ENCODE results near the gene SBF2.
"Not testable (repeated sequence)": the region's sequence is repeated elsewhere in the genome, so short reads cannot be mapped to it uniquely, and the experiment has no call there.

Gene SBF2

DNA sequence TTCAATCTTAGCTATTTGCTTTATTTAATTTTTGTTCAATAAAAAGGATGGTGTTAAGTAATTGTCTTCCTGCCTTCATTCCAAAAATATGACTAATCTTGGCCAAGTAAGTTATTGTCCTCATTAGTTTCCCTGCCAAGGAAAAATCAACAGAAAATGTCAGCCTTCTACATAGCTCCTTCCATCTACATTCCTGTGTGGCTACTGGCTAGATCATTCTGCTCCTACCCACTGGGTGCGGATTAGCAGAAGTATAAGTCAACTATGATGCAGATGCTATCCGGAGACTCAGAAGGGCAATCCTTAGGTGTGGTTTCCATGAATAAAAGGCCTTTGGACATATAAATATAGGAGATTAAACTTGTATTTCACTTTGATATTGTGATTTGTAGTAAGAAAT is 154.4 kb downstream of the SBF2 start:
- Histone ChIP-seq H3K9me3 (ENCODE audit: control insufficient read depth, insufficient read depth, low read length) (peaks cover 11% of the 10 kb centered on the region), H3K27me3 (ENCODE audit: control insufficient read depth, insufficient read depth, low read length) (no peaks in the 10 kb centered on the region), H3K36me3 (ENCODE audit: control insufficient read depth, insufficient read depth, low read length) (no peaks in the 10 kb centered on the region), H3K4me1 (ENCODE audit: control insufficient read depth, insufficient read depth, low read length) (peaks cover 8% of the 10 kb centered on the region), H3K4me3 (ENCODE audit: low read depth, low read length) (no peak overlapping the region), H3K9ac (ENCODE audit: low read depth, low read length) (no peak overlapping the region)

DNA sequence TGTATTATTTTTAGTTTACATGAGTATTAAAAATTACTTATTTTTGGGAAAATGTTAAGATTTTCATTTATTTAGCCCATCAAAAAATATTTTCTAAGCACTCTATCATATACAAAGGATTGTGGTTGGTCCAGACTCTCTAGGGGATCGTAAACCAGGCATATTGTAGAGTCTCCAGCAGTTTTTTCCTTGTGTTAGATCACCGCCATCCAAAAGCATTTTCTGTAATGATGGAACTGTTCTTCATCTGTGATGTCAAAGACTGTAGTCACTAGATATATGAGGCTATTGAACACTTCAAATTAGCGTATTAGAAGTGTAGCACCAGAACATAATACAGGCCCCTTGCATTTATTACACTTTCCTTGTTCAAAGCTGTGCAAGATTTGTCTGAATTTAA is 154.9 kb downstream of the SBF2 start:
- Histone ChIP-seq H3K9me3 (ENCODE audit: control insufficient read depth, insufficient read depth, low read length) (peaks cover 11% of the 10 kb centered on the region), H3K36me3 (ENCODE audit: control insufficient read depth, insufficient read depth, low read length) (no peaks in the 10 kb centered on the region), H3K9ac (ENCODE audit: low read depth, low read length) (no peak overlapping the region), H3K4me3 (ENCODE audit: low read depth, low read length) (no peak overlapping the region), H3K4me1 (ENCODE audit: control insufficient read depth, insufficient read depth, low read length) (peaks cover 8% of the 10 kb centered on the region), H3K27me3 (ENCODE audit: control insufficient read depth, insufficient read depth, low read length) (no peaks in the 10 kb centered on the region)

DNA sequence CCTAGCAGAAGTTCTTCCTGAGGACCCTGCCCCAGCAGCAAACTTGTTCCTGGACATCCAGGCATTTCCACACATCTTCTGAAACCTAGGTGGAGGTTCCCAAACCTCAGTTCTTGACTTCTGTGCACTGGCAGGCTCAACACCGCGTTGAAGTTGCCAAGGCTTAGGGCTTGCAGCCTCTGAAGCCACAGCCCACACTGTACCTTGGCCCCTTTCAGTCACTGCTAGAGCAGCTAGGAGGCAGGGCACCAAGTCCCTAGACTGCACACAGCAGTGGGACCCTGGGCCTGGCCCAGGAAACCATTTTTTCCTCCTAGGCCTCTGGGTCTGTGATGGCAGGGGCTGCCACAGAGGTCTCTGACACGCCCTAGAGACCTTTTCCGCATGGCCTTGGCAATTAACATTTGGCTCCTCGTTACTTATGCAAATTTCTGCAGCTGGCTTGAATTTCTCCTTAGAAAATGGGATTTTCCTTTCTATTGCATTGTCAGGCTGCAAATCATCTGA is 159.0 kb downstream of the SBF2 start:
- Histone ChIP-seq H3K4me1 (ENCODE audit: control insufficient read depth, insufficient read depth, low read length) (peaks cover 4% of the 10 kb centered on the region), H3K27me3 (ENCODE audit: control insufficient read depth, insufficient read depth, low read length) (no peaks in the 10 kb centered on the region), H3K9me3 (ENCODE audit: control insufficient read depth, insufficient read depth, low read length) (peaks cover 11% of the 10 kb centered on the region), H3K36me3 (ENCODE audit: control insufficient read depth, insufficient read depth, low read length) (no peaks in the 10 kb centered on the region), H3K4me3 (ENCODE audit: low read depth, low read length) (no peak overlapping the region), H3K9ac (ENCODE audit: low read depth, low read length) (no peak overlapping the region)

DNA sequence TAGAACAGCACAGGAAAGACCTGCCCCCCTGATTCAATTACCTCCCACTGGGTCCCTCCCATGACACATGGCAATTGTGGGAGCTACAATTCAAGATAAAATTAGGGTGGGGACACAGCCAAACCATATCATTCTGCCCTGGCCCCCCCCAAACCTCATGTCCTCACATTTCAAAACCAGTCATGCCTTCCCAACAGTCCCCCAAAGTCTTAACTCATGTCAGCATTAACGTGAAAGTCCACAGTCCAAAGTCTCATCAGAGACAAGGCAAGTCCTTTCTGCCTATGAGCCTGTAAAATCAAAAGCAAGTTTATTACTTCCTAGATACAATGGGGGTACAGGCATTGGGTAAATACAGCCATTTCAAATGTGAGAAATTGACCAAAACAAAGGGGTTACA is 159.8 kb downstream of the SBF2 start:
- not testable (repeated sequence) for H3K4me1 ChIP-seq (ENCODE audit: control insufficient read depth, insufficient read depth, low read length); H3K9ac ChIP-seq (ENCODE audit: low read depth, low read length); H3K27me3 ChIP-seq (ENCODE audit: control insufficient read depth, insufficient read depth, low read length); H3K36me3 ChIP-seq (ENCODE audit: control insufficient read depth, insufficient read depth, low read length); H3K4me3 ChIP-seq (ENCODE audit: low read depth, low read length)
- H3K9me3 ChIP-seq (ENCODE audit: control insufficient read depth, insufficient read depth, low read length): peaks cover 11% of the 10 kb centered on the region

DNA sequence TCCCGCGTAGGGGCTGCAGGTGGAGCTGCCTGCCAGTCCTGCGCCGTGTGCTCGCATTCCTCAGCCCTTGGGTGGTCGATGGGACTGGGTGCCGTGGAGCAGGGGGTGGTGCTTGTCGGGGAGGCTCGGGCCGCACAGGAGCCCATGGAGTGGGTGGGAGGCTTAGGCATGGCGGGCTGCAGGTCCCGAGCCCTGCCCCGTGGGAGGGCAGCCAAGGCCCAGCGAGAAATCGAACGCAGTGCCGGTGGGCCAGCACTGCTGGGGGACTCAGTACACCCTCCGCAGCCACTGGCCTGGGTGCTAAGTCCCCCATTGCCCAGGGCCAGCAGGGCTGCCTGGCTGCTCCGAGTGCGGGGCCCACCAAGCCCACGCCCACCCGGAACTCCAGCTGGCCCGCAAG is 160.8 kb downstream of the SBF2 start:
- H3K9ac ChIP-seq (ENCODE audit: low read depth, low read length); H3K27me3 ChIP-seq (ENCODE audit: control insufficient read depth, insufficient read depth, low read length); H3K4me3 ChIP-seq (ENCODE audit: low read depth, low read length); H3K36me3 ChIP-seq (ENCODE audit: control insufficient read depth, insufficient read depth, low read length); H3K4me1 ChIP-seq (ENCODE audit: control insufficient read depth, insufficient read depth, low read length): not testable (repeated sequence)
- H3K9me3 ChIP-seq (ENCODE audit: control insufficient read depth, insufficient read depth, low read length): peaks cover 11% of the 10 kb centered on the region

DNA sequence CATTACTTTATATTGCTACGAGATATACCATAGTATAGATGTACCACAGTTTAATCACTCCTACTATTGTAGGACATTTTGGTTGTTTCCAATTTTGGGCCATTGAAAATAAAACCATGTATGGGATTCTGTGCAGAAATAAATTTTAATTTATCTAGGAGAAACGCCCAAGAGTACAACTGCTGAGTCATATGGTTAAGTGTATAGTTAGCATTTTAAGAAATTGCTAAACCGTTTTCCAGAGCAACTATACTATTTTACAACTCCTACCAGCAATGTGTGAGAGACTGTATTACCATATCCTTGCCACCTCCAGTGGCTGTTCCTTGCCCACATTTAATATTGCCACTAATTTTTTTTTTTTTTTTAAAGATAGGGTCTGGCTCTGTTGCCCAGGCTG is 163.1 kb downstream of the SBF2 start:
- no peaks in the 10 kb centered on the region for H3K4me1 ChIP-seq (ENCODE audit: control insufficient read depth, insufficient read depth, low read length)
- no peaks in the 10 kb centered on the region for H3K36me3 ChIP-seq (ENCODE audit: control insufficient read depth, insufficient read depth, low read length)
- H3K27me3 ChIP-seq (ENCODE audit: control insufficient read depth, insufficient read depth, low read length): no peaks in the 10 kb centered on the region
- no peak overlapping the region for H3K4me3 ChIP-seq (ENCODE audit: low read depth, low read length)
- no peak overlapping the region for H3K9ac ChIP-seq (ENCODE audit: low read depth, low read length)
- peaks cover 5% of the 10 kb centered on the region for H3K9me3 ChIP-seq (ENCODE audit: control insufficient read depth, insufficient read depth, low read length)

DNA sequence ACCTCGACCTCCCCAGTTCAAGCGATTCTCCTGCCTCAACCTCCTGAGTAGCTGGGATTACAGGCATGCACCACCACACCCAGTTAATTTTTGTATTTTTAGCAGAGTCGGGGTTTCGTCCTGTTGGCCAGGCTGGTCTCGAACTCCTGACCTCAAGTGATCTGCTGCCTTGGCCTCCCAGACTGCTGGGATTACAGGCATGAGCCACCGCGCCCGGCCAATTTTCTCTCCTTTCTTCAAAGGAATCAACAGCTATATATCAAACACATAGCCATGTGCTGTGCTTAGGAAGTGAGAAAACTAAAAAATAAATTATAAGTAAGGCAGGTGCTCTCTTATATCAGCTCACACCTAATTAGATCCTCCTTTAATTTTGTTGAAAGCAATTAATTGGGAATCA is 164.8 kb downstream of the SBF2 start:
- not testable (repeated sequence) for H3K9me3 ChIP-seq (ENCODE audit: control insufficient read depth, insufficient read depth, low read length); H3K27me3 ChIP-seq (ENCODE audit: control insufficient read depth, insufficient read depth, low read length); H3K4me3 ChIP-seq (ENCODE audit: low read depth, low read length); H3K9ac ChIP-seq (ENCODE audit: low read depth, low read length); H3K36me3 ChIP-seq (ENCODE audit: control insufficient read depth, insufficient read depth, low read length); H3K4me1 ChIP-seq (ENCODE audit: control insufficient read depth, insufficient read depth, low read length)

DNA sequence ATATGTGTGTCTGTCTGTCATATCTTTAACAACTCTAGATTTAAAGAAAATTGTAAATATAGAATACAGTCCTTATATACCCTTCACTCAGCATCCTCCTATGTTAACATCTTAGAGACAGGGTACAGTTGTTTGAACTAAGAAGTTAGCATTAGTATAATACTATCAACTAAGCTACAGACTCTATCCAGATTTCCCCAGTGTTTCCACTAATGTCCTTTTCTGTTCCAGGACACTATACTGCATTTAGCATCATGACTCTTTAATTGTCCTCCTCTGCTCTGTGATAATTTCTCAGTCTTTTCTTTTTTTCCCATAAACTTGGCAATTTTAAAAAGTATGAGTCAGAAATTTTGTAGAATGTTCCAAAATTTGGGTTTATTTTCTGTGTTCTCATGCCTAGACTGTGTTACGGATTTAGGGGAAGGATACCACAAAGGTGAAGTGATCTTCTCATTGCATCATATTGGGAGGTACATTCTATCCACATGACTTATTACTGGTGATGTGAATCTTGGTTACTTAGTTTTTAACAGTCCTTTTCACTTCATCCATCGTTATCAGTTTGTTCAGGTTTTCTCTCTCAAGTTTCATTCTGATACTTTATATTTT is 168.4 kb downstream of the SBF2 start:
- no peaks in the 10 kb centered on the region for H3K36me3 ChIP-seq (ENCODE audit: control insufficient read depth, insufficient read depth, low read length)
- no peak overlapping the region for H3K9ac ChIP-seq (ENCODE audit: low read depth, low read length)
- H3K27me3 ChIP-seq (ENCODE audit: control insufficient read depth, insufficient read depth, low read length): no peaks in the 10 kb centered on the region
- H3K4me1 ChIP-seq (ENCODE audit: control insufficient read depth, insufficient read depth, low read length): no peaks in the 10 kb centered on the region
- H3K4me3 ChIP-seq (ENCODE audit: low read depth, low read length): no peak overlapping the region
- no peaks in the 10 kb centered on the region for H3K9me3 ChIP-seq (ENCODE audit: control insufficient read depth, insufficient read depth, low read length)

DNA sequence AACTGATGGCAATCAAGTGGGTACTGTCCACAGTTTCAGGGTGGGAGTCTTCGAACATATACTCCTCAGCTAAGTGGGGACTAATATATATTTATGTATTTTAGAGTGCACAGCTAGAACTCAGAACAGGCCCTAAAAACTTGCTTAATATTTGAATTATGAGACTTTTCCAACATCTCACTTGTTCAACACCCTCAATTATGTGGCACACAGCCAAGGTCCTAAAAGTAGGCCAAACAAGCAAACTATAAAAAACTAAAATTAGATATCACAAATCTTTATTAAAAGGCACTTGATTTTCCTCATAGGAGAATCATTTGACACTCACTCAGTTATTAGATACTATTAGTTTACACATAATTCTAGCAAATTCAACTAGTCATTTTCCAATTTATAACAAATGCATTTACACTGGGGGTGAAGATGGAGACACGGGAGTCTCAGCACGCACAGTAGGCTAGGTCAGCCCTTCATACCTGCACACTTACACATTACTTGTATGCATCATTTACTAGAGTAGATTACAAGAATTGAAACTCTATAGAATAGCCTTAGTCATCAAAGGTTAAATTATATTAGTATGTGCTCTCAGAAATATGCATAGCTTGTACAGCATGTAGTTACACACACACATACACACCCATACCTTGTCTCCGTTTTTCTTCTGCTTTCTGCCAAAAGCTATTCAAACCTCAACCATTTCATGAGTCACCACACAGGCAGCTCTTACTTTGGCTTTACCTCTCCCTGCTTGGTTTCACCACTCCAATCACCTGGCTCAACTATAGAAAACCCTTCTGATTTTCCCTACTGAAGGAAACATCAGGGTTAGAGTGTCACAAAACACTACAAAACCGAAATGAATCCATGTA is 171.5 kb downstream of the SBF2 start:
- no peaks in the 10 kb centered on the region for H3K36me3 ChIP-seq (ENCODE audit: control insufficient read depth, insufficient read depth, low read length)
- no peaks in the 10 kb centered on the region for H3K9me3 ChIP-seq (ENCODE audit: control insufficient read depth, insufficient read depth, low read length)
- no peak overlapping the region for H3K4me3 ChIP-seq (ENCODE audit: low read depth, low read length)
- H3K9ac ChIP-seq (ENCODE audit: low read depth, low read length): no peak overlapping the region
- no peaks in the 10 kb centered on the region for H3K4me1 ChIP-seq (ENCODE audit: control insufficient read depth, insufficient read depth, low read length)
- H3K27me3 ChIP-seq (ENCODE audit: control insufficient read depth, insufficient read depth, low read length): no peaks in the 10 kb centered on the region

DNA sequence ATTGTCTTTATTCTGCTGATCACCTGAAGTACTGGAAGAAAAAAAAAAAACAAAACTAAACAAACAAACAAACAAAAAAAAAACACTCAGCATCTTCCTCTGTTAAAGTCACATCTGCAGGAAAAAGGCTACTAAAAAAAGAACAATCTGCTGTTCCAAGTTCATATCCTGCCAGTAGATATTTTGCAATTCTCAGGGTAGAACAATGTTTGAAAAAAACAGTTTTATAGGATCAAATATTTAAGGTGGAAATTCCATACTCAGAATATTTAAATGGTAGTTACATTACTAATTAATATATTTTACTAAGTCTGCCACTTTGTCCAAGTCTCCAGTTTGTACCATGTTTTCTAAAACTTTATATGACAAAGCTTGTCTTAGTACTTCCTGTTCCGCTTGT is 175.2 kb downstream of the SBF2 start:
- Histone ChIP-seq H3K36me3 (ENCODE audit: control insufficient read depth, insufficient read depth, low read length) (no peaks in the 10 kb centered on the region), H3K27me3 (ENCODE audit: control insufficient read depth, insufficient read depth, low read length) (no peaks in the 10 kb centered on the region), H3K9me3 (ENCODE audit: control insufficient read depth, insufficient read depth, low read length) (no peaks in the 10 kb centered on the region), H3K4me3 (ENCODE audit: low read depth, low read length) (no peak overlapping the region), H3K9ac (ENCODE audit: low read depth, low read length) (no peak overlapping the region), H3K4me1 (ENCODE audit: control insufficient read depth, insufficient read depth, low read length) (no peaks in the 10 kb centered on the region)

DNA sequence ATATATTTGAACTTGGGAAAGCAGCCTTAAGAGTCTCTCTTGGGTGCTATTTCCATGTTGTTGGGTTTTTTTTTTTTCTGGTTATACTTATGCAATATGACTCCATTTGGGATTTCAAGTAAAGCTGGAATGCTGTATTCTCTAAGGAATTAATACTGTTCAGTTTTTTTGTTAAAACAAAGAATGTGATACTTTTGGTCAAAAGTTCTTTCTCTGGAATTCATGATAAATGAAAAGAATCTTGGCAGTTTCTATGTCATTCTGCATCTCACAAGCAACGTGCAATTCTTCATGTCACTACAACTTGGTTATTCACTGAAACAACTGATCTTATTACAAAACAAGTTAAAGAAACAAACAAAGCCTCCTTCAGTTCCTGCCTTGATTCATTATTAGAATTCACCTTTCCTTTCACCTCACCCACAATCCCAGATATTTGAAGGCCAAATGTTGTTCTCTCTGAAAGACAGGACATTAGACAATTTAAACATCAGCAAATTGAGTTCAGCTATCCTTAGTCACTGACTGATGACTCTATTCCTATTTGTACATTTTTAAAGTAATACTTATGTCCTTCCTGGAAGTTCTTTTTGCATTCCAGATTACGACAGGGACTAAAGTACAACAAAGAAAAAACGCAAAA is 176.2 kb downstream of the SBF2 start:
- Histone ChIP-seq H3K4me3 (ENCODE audit: low read depth, low read length) (no peak overlapping the region), H3K9ac (ENCODE audit: low read depth, low read length) (no peak overlapping the region), H3K9me3 (ENCODE audit: control insufficient read depth, insufficient read depth, low read length) (no peaks in the 10 kb centered on the region), H3K4me1 (ENCODE audit: control insufficient read depth, insufficient read depth, low read length) (no peaks in the 10 kb centered on the region), H3K36me3 (ENCODE audit: control insufficient read depth, insufficient read depth, low read length) (no peaks in the 10 kb centered on the region), H3K27me3 (ENCODE audit: control insufficient read depth, insufficient read depth, low read length) (no peaks in the 10 kb centered on the region)

DNA sequence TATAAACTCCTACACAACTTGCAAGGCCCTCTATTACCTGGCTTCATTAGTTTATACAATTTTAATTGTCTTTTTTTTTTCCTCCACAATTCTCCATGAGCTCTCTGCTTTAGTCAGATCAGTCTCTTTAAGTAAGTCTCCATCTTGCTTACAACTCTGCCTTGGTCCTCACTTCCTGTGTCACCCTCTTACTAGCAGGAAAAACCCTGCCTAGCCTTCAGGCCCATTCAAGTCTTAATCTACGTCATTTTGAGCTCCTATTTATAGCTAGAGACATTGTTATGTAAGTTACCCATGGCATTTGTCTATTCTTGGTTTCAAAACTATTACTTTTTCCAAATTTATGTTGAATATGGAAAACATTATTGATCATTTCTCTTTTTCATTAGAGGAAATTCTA is 177.4 kb downstream of the SBF2 start:
- H3K4me1 ChIP-seq (ENCODE audit: control insufficient read depth, insufficient read depth, low read length): no peaks in the 10 kb centered on the region
- H3K9ac ChIP-seq (ENCODE audit: low read depth, low read length): no peak overlapping the region
- H3K36me3 ChIP-seq (ENCODE audit: control insufficient read depth, insufficient read depth, low read length): no peaks in the 10 kb centered on the region
- no peaks in the 10 kb centered on the region for H3K27me3 ChIP-seq (ENCODE audit: control insufficient read depth, insufficient read depth, low read length)
- no peak overlapping the region for H3K4me3 ChIP-seq (ENCODE audit: low read depth, low read length)
- no peaks in the 10 kb centered on the region for H3K9me3 ChIP-seq (ENCODE audit: control insufficient read depth, insufficient read depth, low read length)
